GM18499 (cell line): ENCODE results near the gene RNASE8.
"Not testable (repeated sequence)": the region's sequence is repeated elsewhere in the genome, so short reads cannot be mapped to it uniquely, and the experiment has no call there.

Source experiments
- ATAC-seq: cut with Tn5 transposase; IDR thresholded peaks from one replicate; pipeline ENCODE4 v1.9.1; 2021; ENCODE audit warnings: moderate number of reproducible peaks; ENCODE audit not compliant: insufficient read depth, unreplicated experiment

RNASE8 gene

DNA sequence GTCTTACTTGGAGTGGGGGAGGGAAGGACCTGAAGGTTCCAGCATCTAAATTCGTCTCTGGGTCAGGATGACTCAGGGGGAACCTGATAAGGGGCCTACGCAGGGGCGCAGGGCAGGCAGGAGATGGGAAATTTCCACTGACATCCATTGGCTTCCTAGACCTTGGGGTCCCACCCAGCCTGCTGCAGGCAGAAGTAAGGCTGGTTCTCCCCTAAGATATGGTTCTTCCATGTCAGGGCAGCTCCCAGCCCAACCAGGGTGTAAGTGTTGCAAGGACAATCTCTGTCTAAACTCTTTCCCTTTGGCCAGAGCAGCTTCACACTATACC, 30.7 kb upstream of the RNASE8 start:
- ATAC-seq: no peak

DNA sequence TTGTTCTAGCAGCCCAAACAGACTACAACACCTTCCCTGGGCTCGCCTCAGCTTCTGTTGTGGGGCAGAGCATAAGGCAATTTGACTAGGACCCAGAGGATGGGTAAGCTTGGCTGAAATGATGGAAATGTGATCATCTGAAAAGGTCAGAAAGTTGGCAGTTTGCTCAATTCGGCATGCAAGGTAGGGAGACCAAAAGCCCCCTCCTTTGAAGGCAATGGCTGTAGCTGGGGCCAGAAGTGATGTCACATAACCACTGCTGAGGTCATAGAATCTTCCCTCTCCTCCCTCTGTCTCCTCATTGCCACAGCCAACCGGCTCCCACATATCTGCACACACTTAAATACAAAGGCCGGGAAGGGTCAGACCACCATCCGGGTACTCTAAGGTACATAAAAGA, 27.7 kb upstream of the RNASE8 start, which contains the start of gene TPPP2:
TPPP2 (plus strand) TSS at position 301 of the 400 bp plus-strand sequence. CDS start 365 bp downstream, outside the sequence.
- ATAC-seq: no peak

- ATAC-seq: no peak
These were observed 27.1 kb upstream of the RNASE8 start for GRCh38 chr14:21030531-21030930.

GRCh38 chr14:21032326-21033132, 25.1 kb upstream of the RNASE8 start:
- ATAC-seq: no peak

DNA sequence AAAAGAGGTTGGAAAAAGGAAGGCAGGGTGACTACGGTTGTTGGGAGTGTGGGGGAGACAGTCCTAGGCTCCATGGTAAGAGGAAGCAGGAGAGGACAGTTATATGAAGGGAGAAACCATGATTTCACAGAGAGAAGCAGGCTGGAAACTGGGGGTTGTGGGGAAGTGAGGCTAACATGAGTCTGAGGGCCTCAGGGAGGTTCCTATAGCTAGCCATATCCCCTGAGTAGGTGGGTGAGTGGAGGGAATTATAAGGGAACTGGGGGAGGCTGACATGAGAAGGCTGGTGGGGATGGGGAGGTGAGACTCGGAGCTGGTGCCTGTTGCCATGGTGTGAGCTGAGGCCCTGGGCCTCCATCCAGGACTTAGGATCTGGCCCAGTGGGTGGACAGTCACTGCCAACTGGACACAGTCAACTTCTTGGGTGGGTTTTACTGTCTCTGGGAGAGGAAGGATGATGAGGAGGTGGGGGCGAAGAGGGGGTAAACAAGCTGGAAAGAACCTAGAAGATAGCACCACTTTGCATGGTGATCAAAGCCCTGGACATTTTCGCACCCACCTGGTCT, 24.4 kb upstream of the RNASE8 start:
- ATAC-seq: no peak

- ATAC-seq: no peak
These were observed 22.9 kb upstream of the RNASE8 start, which contains the start of gene RNASE13 for GRCh38 chr14:21034707-21035106. Gene RNASE13, minus strand, starts transcription at chr14:21034807. Its CDS starts 519 bp downstream, at chr14:21034288.

DNA sequence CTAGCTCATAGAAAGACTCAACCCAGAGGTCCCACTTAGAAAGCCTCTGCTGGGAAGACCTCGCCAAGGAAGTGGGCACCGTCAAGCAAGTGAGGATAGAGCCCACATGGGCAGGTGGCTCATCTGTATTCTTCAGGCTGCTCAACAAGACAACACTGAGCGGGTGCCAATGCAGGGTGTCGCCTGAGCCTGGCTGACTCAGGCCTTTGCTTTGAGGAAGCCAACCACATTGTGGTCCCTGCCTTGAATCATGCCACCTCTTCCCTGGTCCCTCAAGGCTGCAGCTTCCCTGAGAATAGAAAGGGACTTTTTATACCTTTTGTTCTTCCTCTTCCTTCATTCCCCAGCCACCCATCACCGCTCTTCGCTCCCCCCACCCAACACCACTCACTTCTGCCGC, 20.9 kb upstream of the RNASE8 start:
- ATAC-seq: no peak

GRCh38 chr14:21037156-21037555, 20.5 kb upstream of the RNASE8 start:
- no peak for ATAC-seq

DNA sequence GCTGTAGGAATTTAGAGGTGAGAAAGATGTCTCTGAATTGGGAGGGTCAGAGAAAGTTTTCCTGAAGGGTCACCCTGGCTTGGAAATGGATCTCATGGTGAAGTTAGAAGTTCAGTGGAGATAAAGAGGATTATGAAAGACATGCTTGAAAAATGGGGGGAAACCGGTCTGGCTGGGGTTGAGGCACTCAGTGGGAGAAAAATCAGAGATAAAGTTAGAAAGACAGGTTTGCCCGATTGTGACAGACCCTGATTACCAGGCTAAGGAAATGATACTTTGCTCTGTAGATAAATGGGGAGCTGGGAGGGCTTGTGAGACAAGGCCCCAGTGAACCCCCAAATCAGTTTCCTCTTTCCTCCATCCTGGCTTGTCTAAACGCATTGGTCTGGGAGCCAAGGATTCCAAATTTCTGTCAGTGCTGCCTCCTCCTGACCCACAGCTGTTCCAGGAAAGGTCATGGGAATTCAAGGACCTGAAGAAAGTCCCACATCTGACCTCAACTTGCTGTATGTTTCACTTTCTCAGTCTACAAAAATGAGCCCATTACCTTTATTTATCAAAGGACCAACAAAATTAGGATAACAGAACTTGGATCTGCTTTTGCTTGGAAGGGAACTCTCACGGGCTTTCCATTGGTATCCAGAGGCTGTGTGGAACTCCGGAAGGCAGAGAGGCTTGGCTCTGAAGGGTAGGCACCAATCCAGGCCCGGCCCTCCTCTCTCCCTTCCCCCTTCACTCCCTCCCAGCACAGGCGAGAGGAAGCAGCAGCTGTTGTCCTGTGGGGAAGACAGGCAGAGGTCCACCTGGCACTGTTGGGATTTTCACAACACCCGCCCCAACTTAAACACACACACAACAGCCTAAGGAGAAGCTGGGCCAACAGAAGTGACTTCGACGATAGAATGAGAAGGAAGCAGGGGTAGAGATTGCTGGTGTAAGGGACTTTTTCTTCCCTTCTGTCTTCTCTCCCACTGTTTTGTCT, 18.9 kb upstream of the RNASE8 start:
- ATAC-seq: no peak

- no peak for ATAC-seq
These were observed 17.8 kb upstream of the RNASE8 start for GRCh38 chr14:21039585-21040369.

GRCh38 chr14:21040370-21040925, 17.2 kb upstream of the RNASE8 start:
- ATAC-seq: no peak

DNA sequence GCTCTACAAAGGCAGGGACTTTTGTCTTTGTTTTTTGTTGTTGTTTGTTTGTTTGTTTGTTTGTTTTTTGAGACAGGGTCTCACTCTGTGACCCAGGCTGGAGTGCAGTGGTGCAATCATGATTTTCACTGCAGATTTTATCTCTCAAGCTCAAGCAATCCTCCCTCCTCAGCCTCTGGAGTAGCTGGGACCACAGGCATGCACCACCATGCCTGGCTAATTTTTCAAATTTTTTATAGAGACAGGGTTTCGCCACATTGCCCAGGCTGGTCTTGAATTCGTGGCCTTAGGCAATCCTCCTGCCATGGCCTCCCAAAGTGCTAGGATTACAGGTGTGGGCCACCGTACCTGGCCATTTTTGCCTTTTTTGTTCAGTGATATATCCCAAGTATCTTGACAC, 16.7 kb upstream of the RNASE8 start:
- not testable (repeated sequence) for ATAC-seq

- ATAC-seq: no peak
These were observed 15.8 kb upstream of the RNASE8 start, which contains the start of gene RNASE7 for GRCh38 chr14:21041676-21042433. Gene RNASE7, plus strand, starts transcription at chr14:21042362. Its CDS starts 631 bp downstream, at chr14:21042993.

DNA sequence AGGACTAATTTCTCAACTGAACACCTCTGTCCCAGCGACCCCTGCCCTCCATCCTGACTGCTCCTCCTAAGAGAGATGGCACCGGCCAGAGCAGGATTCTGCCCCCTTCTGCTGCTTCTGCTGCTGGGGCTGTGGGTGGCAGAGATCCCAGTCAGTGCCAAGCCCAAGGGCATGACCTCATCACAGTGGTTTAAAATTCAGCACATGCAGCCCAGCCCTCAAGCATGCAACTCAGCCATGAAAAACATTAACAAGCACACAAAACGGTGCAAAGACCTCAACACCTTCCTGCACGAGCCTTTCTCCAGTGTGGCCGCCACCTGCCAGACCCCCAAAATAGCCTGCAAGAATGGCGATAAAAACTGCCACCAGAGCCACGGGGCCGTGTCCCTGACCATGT, 14.7 kb upstream of the RNASE8 start:
- no peak for ATAC-seq

DNA sequence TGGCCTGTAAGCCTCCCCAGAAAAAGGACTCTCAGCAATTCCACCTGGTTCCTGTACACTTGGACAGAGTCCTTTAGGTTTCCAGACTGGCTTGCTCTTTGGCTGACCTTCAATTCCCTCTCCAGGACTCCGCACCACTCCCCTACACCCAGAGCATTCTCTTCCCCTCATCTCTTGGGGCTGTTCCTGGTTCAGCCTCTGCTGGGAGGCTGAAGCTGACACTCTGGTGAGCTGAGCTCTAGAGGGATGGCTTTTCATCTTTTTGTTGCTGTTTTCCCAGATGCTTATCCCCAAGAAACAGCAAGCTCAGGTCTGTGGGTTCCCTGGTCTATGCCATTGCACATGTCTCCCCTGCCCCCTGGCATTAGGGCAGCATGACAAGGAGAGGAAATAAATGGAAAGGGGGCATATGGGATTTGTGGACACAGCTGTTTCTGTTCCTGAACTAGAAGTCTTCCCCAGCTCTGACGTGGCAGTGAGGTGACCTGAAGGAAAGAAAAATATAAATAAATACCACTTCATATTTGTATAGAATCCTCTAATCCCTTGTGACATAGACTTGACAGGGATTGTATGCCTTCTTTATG, 14.1 kb upstream of the RNASE8 start:
- no peak for ATAC-seq

DNA sequence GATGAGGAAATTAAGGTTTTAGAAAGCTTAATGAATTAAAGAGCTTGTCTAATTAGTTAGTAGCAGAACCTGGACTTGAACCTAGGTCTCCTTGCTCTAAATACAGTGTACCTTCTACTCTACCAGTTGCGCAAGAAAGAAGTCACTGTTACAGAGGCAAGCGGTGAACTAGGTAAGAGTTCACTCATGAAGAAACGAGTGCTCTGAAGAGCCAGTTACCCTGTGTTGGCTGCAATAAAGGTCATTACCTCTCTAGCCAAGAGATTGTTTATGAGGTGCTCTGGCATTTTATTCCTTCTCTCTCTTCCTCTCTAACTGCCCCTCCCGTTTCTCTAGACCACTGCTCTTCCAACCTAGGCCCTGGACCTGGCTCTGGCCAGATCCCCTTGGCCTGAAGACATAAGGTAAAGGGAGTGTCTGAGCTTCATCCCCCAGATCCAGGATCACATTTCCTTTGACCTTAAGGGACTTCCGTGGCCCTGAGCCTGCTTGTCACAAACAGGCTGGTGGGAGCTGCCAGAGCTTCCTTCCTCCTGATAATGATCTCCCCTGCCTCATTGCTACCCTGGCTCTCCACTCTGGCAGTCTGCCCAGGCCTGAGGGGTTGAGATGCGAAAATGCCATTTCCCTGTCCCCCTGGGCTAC, 13.5 kb upstream of the RNASE8 start:
- ATAC-seq: no peak

DNA sequence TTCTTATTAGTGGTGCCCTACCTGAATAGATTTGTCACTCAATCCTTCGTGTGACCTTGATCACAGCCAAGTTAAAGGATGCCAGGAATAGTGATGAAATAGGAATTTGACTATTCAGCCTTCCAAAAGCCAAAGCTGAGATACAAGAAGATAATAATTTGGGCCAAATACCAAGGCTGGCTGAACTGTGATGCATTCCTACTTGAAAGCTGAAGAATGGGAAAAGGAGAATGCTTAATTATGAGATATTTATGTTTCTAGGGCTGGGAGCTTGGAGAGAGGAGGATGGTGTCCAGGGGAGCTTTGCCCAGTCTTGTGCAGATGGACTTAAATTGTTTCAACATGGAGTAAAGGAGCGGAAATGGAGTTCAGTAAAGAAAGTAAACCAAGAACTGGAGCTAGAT, 10.2 kb upstream of the RNASE8 start:
- ATAC-seq: no peak

GRCh38 chr14:21048638-21049037, 9.0 kb upstream of the RNASE8 start:
- ATAC-seq: no peak
